NAMALWA (cell line): ENCODE measurements around the gene ENPP4.
A peak's percentile ranks its signal among the peaks of the same experiment; 100 is the strongest.
"Not testable (repeated sequence)": the region's sequence is repeated elsewhere in the genome, so short reads cannot be mapped to it uniquely, and the experiment has no call there.

Source experiments
- DNase-seq: peaks from one replicate; pipeline ENCODE4 v3.0.0-alpha.2; 2015; ENCODE audit warnings: low spot score

The ENPP4 gene

GRCh38 chr6:46131291-46131690, 1.5 kb downstream of the ENPP4 start:
- DNase-seq: not testable (repeated sequence)

- no peak for DNase-seq
These were observed 4.4 kb downstream of the ENPP4 start for GRCh38 chr6:46134216-46134615.

GRCh38 chr6:46135176-46135575, 5.4 kb downstream of the ENPP4 start:
- DNase-seq: no peak

GRCh38 chr6:46136831-46137230, 7.0 kb downstream of the ENPP4 start:
- DNase-seq: no peak

- DNase-seq: no peak
These were observed 7.6 kb downstream of the ENPP4 start for GRCh38 chr6:46137387-46137786.

- DNase-seq: peak; percentile 3
These were observed 8.5 kb downstream of the ENPP4 start for GRCh38 chr6:46138281-46138680.

GRCh38 chr6:46144270-46144669, 14.5 kb downstream of the ENPP4 start:
- no peak for DNase-seq

GRCh38 chr6:46149066-46149465, 19.3 kb downstream of the ENPP4 start:
- DNase-seq: not testable (repeated sequence)

GRCh38 chr6:46156701-46157100, 26.9 kb downstream of the ENPP4 start:
- no peak for DNase-seq

GRCh38 chr6:46159229-46159628, 29.4 kb downstream of the ENPP4 start:
- DNase-seq: no peak

- DNase-seq: no peak
These were observed 30.3 kb downstream of the ENPP4 start for GRCh38 chr6:46160102-46160501.

- peak; percentile 85 for DNase-seq
These were observed 40.8 kb downstream of the ENPP4 start, which contains the start of gene ENPP5 for GRCh38 chr6:46170357-46171289. TSS of gene ENPP5 (minus strand) at chr6:46170980. CDS start at chr6:46168262, 2,718 bp downstream.

- no peak for DNase-seq
These were observed 42.4 kb downstream of the ENPP4 start for GRCh38 chr6:46172176-46172575.

- DNase-seq: no peak
These were observed 45.1 kb downstream of the ENPP4 start for GRCh38 chr6:46174904-46175303.

GRCh38 chr6:46175446-46175845, 45.7 kb downstream of the ENPP4 start:
- DNase-seq: no peak

GRCh38 chr6:46175976-46176375, 46.2 kb downstream of the ENPP4 start:
- peak; percentile 8 for DNase-seq

GRCh38 chr6:46184114-46184513, 54.3 kb downstream of the ENPP4 start:
- DNase-seq: no peak

- no peak for DNase-seq
These were observed 56.8 kb downstream of the ENPP4 start for GRCh38 chr6:46186583-46186982.

- no peak for DNase-seq
These were observed 59.9 kb downstream of the ENPP4 start for GRCh38 chr6:46189726-46190125.

- DNase-seq: no peak
These were observed 61.1 kb downstream of the ENPP4 start for GRCh38 chr6:46190889-46191288.

GRCh38 chr6:46191961-46192360, 62.2 kb downstream of the ENPP4 start:
- DNase-seq: no peak
